Epithelial cell of proximal tubule (primary cell): ENCODE results near the gene ADRA1B. TPM values are rescaled to one million over a fixed set of nuclear protein-coding genes. Genes with fewer than 3 reads are reported as not detected.

Experiments
- DNase-seq: peaks from one replicate; pipeline ENCODE4 v3.0.0-alpha.2; 2011; ENCODE audit warnings: low read depth
- H3K4me3 ChIP-seq: 2 replicates; pipeline ENCODE4 v1.5.1; 2011; ENCODE audit warnings: low read depth, mild to moderate bottlenecking, low read length
- total RNA-seq: library from RNA; depleted of rRNA; stranded (reverse); fragments of >200 nt; gene quantifications from 2 replicates; pipeline ENCODE4 v1.2.3, GENCODE V29; 2015
- TF ChIP-seq, protein P1 (sequence below): conservative IDR thresholded peaks from 2 replicates; pipeline ENCODE4 v1.5.1; 2012; ENCODE audit warnings: low read depth, mild to moderate bottlenecking, low read length

Gene ADRA1B
- total RNA-seq, 1 donor from 2014 or later, result 4.0 TPM

DNA sequence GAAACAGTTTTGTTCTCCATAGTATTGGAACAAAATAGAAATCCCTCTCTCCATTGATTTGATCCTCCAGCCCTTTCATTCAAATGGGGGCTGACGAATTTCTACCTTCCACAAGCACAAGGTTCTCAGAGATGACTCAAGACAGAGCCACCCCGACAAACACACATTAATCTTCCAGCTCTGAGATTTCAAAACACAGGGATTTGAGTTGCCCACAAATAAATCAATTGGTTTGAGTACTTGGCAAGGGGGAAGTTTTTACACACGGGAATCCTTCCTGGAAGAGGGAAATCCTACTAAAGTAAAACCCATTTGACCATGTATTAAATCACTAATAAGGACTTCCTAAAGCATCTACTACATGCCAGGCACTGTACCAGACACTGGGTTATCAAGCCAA lies 5.4 kb downstream of the ADRA1B start:
- no peak for DNase-seq
- H3K4me3 ChIP-seq, result no peak overlapping the region
- TF ChIP-seq, protein P1, sequence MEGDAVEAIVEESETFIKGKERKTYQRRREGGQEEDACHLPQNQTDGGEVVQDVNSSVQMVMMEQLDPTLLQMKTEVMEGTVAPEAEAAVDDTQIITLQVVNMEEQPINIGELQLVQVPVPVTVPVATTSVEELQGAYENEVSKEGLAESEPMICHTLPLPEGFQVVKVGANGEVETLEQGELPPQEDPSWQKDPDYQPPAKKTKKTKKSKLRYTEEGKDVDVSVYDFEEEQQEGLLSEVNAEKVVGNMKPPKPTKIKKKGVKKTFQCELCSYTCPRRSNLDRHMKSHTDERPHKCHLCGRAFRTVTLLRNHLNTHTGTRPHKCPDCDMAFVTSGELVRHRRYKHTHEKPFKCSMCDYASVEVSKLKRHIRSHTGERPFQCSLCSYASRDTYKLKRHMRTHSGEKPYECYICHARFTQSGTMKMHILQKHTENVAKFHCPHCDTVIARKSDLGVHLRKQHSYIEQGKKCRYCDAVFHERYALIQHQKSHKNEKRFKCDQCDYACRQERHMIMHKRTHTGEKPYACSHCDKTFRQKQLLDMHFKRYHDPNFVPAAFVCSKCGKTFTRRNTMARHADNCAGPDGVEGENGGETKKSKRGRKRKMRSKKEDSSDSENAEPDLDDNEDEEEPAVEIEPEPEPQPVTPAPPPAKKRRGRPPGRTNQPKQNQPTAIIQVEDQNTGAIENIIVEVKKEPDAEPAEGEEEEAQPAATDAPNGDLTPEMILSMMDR, result no peak

GRCh38 chr5:159923008-159923407 lies 6.7 kb downstream of the ADRA1B start:
- TF ChIP-seq, protein P1, result no peak
- no peak for DNase-seq
- H3K4me3 ChIP-seq, result no peak overlapping the region

DNA sequence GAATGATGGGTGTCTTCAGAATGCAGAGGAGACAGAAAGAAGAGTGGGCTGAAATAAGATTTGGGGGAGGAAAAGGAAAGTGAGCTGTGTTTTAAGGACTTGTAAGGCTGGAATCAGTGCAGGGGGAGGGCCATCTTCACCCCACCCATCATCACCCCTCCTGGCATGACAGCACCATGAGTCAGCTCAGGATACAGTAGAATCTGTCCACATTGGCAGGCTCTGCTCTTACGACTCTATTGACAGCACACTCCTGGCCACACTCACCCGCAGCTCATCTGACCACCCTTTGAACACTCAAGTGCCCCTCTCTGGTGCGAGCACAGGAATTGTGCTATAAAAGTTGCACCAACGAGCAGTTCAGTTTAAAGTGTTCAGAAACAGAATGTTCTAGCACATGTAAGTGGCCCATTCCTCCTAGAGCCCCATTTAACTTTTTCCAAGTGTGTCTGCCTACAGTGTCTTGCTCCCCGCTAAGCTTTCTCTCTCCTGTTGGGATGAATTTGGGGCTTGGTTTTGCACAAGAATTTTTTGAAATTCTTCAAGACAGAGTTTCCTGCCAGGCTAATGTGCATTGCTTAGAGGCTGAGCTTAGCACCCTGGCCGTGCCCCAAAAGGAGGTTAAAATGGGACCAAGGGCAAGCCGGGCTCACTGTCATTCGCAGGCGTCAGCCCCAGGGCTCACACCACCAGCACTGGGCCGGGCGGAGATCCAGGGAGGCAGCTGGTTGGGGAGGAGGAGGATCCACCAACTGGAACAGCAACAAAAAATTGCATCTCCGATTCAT lies 12.0 kb downstream of the ADRA1B start:
- DNase-seq, result no peak
- TF ChIP-seq, protein P1, result no peak
- H3K4me3 ChIP-seq, result peak overlapping the region; percentile 3

DNA sequence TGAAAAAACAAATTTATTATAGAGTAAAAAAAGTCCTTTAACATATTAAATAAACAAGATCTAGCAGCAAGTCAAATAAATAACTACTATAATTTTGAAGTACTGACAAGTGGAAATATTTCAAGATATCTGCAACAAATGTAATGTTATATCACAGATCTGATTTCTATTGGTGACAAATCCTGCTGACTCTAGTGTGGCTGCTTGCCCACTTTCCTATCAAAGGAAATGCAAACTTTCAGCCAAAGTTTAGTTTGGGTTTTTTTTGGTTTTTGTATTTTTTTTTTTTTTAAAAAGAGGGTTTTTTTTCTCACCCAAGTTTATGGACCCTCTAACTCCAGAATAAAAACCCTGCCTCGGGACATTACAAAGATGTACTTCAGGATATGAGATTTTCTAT lies 12.9 kb downstream of the ADRA1B start:
- TF ChIP-seq, protein P1, result no peak
- no peak overlapping the region for H3K4me3 ChIP-seq

GRCh38 chr5:159933531-159934485 lies 17.5 kb downstream of the ADRA1B start:
- no peak for DNase-seq
- TF ChIP-seq, protein P1, result no peak
- H3K4me3 ChIP-seq, result no peak overlapping the region

More for the DNA sequence above, 12.9 kb downstream of the ADRA1B start:
- no peak for DNase-seq

GRCh38 chr5:159935946-159936345 lies 19.7 kb downstream of the ADRA1B start:
- DNase-seq, result no peak
- TF ChIP-seq, protein P1, result no peak
- H3K4me3 ChIP-seq, result no peak overlapping the region
